SKM-1 (cell line): ENCODE measurements around the gene NR2C1.
"Not testable (repeated sequence)": the region's sequence is repeated elsewhere in the genome, so short reads cannot be mapped to it uniquely, and the experiment has no call there.

Experiments used
- DNase-seq: peaks from one replicate; lab custom pipeline; 2025; ENCODE audit not compliant: unreplicated experiment; lab: John Stamatoyannopoulos, UW

The NR2C1 gene

DNA sequence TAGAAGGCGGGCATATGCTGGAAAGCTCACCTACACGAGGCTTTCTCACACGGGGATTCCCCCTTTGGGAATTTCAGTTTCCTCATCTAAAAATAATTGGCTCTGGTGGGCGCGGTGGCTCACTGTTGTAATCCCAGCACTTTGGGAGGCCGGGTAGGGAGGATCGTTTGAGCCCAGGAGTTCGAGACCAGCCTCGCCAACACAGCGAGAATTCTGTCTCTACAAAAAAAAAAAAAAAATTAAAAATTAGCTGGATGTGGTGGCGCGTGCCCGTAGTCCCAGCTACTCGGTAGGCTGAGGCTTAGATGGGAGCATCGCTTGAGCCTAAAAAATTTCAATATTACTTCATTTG, 69.5 kb downstream of the NR2C1 start:
- DNase-seq = no peak

- peak; percentile 42 for DNase-seq
These were observed 70.1 kb downstream of the NR2C1 start, which contains the start of gene NDUFA12 for GRCh38 chr12:95003213-95003920. NDUFA12 (minus strand) TSS chr12:95003697; CDS start chr12:95003680, 17 bp downstream.

GRCh38 chr12:95002754-95003153, 70.7 kb downstream of the NR2C1 start:
- DNase-seq = no peak

DNA sequence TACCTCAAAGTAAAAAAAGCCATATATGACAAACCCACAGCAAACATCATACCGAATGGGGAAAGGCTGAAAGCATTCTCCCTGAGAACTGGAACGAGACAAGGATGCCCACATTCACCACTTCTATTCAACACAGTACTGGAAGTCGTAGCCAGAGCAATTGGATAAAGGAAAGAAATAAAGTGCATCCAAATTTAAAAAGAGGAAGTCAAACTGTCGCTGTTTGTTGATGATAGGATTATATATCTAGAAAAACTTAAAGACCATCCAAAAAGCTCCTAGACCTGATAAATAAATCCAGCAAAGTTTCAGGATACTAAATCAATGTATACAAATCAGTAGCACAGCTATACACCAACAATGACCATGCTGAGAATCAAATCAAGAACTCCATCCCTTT, 75.1 kb downstream of the NR2C1 start:
- no peak for DNase-seq

DNA sequence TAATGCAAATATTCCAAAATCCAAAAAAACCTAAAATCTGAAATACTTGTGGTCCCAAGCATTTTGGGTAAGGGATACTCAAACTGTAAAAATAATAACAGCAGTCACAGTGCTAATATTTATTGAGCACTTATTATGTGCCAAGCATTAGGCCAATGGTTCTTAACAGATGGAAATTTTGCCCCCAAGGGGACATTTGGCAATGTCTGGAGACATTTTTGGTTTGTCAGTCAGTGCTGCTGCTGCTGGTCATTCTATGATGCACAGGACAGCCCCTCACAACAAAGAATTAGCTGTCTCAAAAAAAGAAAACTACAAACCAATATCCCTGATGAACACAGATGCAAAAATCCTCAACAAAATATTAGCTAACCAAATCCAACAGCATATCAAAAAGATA, 75.7 kb downstream of the NR2C1 start:
- DNase-seq = no peak

DNA sequence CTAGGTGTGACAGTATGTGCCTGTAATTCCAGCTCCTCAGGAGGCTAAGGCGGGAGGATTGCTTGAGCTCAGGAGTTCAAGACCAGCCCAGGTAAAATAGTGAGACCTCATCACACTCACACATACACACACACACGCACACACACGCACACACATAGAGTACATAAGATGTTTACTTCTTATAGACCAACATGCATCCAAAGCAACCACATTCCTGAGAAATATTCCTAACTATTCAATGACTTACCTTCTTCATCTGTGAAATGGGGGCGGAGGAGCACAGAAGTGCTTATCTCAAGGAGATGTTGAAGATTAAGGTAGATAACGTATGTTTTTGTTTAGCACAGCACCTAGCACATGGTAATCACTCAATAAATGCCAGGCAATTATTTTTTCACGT, 76.4 kb downstream of the NR2C1 start:
- DNase-seq = no peak

DNA sequence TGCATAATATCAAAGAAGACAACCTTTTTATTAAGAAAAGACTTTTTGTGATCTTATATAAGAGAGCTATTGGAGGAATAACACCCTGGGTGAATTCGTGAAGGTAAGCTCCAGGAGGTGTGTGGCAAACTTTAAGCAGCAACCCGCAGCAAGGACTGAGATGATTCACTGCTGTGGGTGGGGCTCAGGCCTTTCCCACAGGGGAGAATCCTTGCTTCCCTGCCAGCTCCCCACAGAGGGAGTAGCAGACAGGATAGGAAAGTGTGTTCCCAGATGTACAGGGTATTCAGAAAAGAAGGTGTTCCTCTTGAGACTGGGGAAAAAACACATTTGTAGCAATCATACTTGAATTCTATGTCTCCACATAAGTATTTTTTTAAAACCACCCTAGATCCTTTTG, 79.1 kb downstream of the NR2C1 start:
- no peak for DNase-seq

GRCh38 chr12:94993855-94994254, 79.6 kb downstream of the NR2C1 start:
- not testable (repeated sequence) for DNase-seq

DNA sequence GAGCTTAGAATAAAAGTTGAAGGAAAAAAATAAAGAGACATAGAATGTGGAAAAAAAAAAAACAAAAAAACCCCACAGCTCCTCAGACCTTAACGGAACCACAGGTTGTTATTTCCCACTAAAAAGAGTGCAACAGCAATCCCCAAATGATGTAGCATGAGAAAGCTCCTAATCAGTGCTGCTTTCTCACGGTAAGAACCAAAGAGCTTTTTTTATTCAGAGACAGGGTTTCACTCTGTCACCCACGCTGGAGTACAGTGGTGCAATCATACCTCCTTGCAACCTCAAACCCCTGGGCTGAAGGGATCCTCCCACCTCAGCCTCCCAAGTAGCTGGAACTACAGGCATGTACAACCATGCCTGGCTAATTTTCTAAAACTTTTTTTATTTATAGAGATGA, 83.2 kb downstream of the NR2C1 start:
- DNase-seq = no peak

DNA sequence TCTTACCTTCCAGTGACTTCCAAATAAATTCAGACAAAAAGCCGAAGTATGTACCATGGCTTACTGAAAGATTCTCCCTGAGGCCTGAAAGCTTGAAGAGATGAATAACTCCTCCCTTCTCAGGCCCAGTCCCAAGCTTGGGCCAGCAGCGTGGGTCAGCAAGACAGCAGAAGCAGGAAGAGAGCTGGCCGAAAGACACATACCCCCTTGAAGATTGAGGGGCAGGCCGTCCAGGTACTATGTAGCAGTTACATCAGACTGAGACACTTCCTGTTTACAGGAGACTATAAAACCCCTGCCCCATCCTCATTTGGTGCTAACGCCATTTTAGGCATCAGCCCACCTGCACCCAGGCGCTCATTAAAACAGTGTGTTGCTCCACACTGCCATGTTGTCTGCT, 84.9 kb downstream of the NR2C1 start:
- DNase-seq = no peak

- DNase-seq = no peak
These were observed 85.6 kb downstream of the NR2C1 start for GRCh38 chr12:94987801-94988200.

GRCh38 chr12:94987076-94987669, 86.2 kb downstream of the NR2C1 start:
- no peak for DNase-seq

- DNase-seq = not testable (repeated sequence)
These were observed 88.3 kb downstream of the NR2C1 start for GRCh38 chr12:94985099-94985498.

DNA sequence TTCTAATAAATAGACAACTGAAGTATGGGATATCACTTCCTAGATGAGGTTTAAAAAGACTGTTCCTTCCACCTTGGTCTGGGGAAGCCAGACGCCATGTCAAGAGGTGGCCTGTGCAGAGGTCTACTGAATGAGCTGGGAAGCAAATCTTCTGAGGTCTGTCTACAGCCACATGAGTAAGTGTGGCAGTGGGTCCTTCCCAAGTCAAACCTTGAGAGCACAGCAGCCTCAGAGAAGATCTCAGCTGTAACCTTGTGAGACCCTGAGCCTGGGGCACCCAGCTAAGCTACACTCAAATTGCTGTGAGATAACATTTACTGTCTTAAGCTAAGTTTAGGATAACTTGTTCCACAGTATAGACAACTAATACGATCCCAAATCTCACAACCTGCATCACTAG, 90.1 kb downstream of the NR2C1 start:
- DNase-seq = no peak

GRCh38 chr12:94982456-94982855, 91.0 kb downstream of the NR2C1 start:
- no peak for DNase-seq

GRCh38 chr12:94980577-94980976, 92.8 kb downstream of the NR2C1 start:
- no peak for DNase-seq

DNA sequence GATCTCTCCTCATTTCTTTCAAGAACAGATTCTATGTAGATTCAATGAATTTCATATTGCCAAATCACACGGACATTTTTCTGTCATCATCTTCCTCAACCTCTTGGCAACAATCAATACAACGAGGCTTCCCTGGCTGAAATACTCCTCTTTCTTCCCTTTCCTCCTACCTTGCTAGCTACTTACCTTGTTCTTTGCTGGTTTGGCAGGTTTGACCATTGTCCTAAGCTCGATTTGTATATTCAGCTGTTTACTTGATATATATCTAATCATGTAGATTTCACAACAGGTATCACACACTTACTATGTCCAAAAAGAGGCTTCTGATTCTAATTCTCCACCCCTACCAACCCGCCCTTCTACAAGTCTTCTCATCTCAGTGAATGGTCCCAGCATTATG, 93.5 kb downstream of the NR2C1 start:
- DNase-seq = no peak

GRCh38 chr12:94977766-94978468, 95.5 kb downstream of the NR2C1 start:
- no peak for DNase-seq

GRCh38 chr12:94973221-94973620, 100.2 kb downstream of the NR2C1 start:
- DNase-seq = no peak

DNA sequence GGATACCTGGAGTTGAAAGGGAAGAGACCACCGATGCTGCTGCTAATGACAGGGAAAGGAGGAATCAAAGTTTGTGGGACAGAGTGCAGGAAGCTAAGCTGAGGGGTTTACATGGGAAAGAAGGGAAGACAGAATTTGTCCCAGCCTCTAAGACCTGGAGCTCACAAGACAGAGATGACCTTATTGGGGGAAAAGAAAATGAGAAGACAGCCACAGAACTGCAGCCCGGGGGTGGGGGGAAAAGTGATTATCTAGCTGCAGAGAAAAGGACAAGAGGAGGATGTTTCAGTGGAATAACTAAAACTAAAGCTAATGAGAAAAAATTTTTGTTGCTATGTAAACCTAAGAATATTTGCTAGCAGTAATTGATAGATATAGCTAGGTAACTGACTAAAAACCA, 100.6 kb downstream of the NR2C1 start:
- DNase-seq = no peak

DNA sequence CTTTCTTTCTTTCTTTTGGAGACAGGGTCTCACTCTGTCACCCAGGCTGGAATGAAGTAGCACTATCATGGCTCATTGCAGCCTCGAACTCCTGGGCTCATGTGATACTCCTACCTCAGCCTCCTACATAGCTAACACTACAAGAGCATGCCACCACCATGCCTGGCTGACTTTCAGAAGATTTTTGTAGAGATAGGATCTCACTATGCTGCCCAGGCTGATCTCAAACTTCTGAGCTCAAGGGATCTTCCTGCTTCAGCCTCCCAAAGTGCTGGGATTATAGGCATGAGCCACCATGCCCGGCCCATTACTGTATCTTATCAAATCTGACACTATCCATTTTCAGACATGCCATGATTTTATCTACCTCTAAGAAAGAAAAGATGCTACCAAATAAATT, 101.5 kb downstream of the NR2C1 start:
- DNase-seq = no peak

DNA sequence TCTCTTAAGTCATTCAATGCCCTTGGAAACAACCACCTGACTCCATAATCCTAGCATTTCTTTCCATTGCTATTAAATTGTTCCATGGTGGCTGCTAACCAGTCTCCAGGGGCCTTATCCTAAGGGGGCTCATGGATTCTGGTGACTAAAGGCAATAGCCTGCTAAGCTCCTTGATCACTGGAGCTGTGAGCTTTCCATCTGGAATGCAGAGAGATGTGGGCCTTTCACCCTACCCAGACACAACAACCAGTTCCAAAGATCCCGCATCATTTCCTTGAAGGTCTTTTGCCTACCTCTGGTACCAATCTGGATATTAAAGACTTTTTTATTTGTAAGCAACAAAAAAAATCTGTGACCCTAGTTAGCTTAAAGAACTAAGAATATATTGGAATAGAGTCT, 102.9 kb downstream of the NR2C1 start:
- DNase-seq = no peak
